ENCODE results near the gene TECTA. TPM values are rescaled to one million over a fixed set of nuclear protein-coding genes. Genes with fewer than 3 reads are reported as not detected.

Gene TECTA
- total RNA-seq, 1 experiment from 2014 or later: 0.37 TPM

DNA sequence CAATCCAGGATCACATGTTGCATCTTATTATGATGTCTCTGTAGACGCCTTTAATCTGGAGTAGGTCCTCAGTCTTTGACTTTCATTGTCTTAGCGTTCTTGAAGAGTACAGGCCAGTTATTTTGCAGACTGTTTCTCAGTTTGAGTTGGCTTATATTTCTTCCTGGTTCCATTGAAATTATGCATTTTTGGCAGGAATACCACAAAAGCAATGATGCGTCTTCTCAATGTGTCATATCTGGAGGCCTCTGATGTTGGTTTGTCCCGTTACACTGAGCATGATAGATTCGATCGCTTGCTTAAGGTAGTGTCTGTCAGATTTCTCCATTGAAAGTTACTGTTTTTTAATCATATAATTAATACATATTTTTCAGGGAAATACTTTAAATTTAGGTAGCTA is 30.6 kb downstream of the TECTA start (continued):
- TF ChIP-seq, protein P1, sequence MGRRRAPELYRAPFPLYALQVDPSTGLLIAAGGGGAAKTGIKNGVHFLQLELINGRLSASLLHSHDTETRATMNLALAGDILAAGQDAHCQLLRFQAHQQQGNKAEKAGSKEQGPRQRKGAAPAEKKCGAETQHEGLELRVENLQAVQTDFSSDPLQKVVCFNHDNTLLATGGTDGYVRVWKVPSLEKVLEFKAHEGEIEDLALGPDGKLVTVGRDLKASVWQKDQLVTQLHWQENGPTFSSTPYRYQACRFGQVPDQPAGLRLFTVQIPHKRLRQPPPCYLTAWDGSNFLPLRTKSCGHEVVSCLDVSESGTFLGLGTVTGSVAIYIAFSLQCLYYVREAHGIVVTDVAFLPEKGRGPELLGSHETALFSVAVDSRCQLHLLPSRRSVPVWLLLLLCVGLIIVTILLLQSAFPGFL (CRISPR knock-in tag; IDR thresholded peaks at IDR 0.05; ENCODE audit: borderline replicate concordance): no peak
- TF ChIP-seq NFYB (CRISPR knock-in tag; conservative IDR thresholded peaks at IDR 0.05; ENCODE audit: low read depth) (no peak), PRRX2 (CRISPR knock-in tag; IDR thresholded peaks at IDR 0.05) (no peak), NFE2L1 (CRISPR knock-in tag; IDR thresholded peaks at IDR 0.05) (no peak), GTF2I (CRISPR knock-in tag; conservative IDR thresholded peaks at IDR 0.05) (no peak)

DNA sequence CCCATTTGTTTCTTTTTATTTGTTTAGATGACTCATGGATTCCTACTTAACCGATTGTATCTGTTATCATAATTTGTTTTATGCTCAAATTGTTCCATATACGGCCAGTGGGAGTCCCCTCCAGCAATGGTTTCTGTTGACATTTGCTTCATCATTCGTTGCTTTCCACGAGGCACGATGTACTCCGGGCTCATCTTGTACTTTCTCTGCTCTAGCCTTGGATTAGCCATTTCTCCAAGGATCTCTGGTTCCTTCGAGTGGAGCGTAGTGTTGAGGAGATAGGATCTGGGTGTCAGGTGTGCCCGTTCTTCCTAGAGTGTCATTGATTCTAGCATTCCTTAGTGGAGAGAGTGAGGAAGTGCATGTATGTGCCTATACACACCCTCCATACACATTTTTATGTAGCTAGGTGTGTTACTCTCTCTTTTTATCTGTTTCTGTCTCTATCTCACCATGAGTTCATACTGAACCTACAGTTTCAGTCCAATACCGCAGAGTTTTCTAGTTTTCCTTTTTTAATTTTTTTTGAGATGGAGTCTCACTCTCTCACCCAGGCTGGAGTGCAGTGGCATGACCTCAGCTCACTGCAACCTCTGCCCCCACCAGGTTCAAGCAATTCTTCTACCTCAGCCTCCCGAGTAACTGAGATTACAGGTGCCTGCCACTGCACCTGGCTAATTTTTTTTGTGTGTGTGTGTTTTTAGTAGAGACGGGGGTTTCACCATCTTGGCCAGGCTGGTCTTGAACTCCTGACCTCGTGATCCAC is 31.4 kb downstream of the TECTA start:
- Mint-ChIP-seq H3K4me3 (no peak overlapping the region), H3K36me3 (no peaks in the 10 kb centered on the region), H3K27me3 (ENCODE audit: low read depth) (no peaks in the 10 kb centered on the region), H3K27ac (no peak overlapping the region), H3K9me3 (no peaks in the 10 kb centered on the region), H3K4me1 (no peaks in the 10 kb centered on the region)
- POLR2A ChIA-PET: no interaction called here
- DNase-seq (ENCODE audit: low spot score): no peak
- TF ChIP-seq FOXP1 (CRISPR knock-in tag; IDR thresholded peaks at IDR 0.05; ENCODE audit: borderline replicate concordance) (no peak), ELF4 (CRISPR knock-in tag; IDR thresholded peaks at IDR 0.05; ENCODE audit: low read depth) (no peak), ETV6 (CRISPR knock-in tag; IDR thresholded peaks at IDR 0.05) (no peak)
- TF ChIP-seq, protein P2, sequence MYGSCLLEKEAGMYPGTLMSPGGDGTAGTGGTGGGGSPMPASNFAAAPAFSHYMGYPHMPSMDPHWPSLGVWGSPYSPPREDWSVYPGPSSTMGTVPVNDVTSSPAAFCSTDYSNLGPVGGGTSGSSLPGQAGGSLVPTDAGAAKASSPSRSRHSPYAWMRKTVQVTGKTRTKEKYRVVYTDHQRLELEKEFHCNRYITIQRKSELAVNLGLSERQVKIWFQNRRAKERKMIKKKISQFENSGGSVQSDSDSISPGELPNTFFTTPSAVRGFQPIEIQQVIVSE (CRISPR knock-in tag; IDR thresholded peaks at IDR 0.05; ENCODE audit: borderline replicate concordance): no peak
- TF ChIP-seq, protein P3, sequence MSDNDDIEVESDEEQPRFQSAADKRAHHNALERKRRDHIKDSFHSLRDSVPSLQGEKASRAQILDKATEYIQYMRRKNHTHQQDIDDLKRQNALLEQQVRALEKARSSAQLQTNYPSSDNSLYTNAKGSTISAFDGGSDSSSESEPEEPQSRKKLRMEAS (CRISPR knock-in tag; IDR thresholded peaks at IDR 0.05): no peak
- TF ChIP-seq, protein P4, sequence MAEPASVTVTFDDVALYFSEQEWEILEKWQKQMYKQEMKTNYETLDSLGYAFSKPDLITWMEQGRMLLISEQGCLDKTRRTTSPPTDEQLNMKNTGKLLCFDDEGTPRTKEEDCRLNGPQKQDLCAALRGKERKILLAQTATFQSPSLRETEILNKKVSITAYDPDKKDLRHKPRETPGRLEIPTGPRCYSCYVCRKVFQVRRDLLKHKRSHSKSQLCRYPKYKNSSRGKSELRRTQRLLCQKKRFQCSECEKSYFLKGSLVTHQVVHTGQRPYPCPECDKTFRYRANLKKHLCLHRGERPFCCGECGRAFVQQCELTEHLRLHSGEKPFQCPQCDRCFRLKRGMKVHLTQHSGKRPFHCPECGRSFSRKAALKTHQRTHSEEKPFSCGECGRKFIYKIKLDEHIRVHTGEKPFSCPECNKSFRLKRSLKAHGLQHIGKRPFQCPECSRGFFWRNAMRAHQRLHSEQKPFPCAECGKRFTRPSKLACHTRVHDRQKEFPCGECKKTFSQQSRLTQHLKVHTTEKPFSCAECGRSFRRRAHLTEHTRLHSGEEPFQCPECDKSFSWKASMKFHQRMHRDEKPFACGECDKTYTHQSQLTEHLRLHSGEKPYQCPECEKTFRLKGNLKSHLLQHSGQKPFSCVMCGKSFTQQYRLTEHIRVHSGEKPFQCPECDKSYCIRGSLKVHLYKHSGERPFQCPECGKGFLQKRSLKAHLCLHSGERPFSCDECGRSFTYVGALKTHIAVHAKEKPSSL (CRISPR knock-in tag; conservative IDR thresholded peaks at IDR 0.05): no peak
- CTCF ChIA-PET: interaction anchor here (0.6 to 1.3 kb wide), 2 partner anchors 14 to 62 kb away, joined by 4 to 5 read pairs; no protein-coding TSS in a partner anchor
- peak; percentile 64 for ATAC-seq

DNA sequence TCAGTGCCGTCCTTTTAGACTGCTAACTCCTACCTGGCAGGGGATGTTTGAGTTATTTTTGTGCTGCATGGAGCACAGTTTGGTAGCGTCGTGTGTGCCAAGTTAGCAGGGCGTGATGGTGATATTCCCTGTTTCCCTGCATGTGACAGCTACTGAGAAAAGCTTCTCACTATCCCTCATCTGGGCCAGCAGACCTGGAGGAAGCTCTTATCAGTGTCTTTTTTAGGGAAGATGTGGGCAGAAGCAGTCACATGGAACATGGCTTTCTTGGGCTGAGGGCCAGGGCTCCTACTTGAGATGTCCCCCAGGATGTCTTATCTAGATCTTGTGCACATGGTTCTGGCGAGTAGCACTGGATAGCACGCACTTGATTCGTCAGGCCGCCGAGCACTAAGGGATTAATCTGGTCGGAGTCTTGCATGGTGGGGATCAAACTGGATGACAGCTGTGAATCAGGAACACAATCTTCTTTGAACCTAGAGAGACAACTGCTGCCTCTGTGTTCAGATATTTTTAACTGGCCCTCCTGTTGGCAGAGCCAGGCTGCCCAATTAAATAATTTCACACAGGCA is 33.8 kb downstream of the TECTA start:
- POLR2A ChIA-PET: no interaction called here
- CTCF ChIA-PET: interaction anchor here (1.3 kb wide), 1 partner anchor 31 kb away, joined by 6 read pairs; no protein-coding TSS in a partner anchor
- TF ChIP-seq SP1 (CRISPR knock-in tag; conservative IDR thresholded peaks at IDR 0.05) (no peak), ESRRA (CRISPR knock-in tag; IDR thresholded peaks at IDR 0.05; ENCODE audit: borderline replicate concordance) (no peak), RELA (CRISPR knock-in tag; IDR thresholded peaks at IDR 0.05; ENCODE audit: borderline replicate concordance) (no peak), ZNF232 (CRISPR knock-in tag; IDR thresholded peaks at IDR 0.05) (no peak), ZNF416 (CRISPR knock-in tag; IDR thresholded peaks at IDR 0.05) (no peak)
- TF ChIP-seq, protein P5, sequence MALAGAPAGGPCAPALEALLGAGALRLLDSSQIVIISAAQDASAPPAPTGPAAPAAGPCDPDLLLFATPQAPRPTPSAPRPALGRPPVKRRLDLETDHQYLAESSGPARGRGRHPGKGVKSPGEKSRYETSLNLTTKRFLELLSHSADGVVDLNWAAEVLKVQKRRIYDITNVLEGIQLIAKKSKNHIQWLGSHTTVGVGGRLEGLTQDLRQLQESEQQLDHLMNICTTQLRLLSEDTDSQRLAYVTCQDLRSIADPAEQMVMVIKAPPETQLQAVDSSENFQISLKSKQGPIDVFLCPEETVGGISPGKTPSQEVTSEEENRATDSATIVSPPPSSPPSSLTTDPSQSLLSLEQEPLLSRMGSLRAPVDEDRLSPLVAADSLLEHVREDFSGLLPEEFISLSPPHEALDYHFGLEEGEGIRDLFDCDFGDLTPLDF (CRISPR knock-in tag; IDR thresholded peaks at IDR 0.05): no peak
- TF ChIP-seq, protein P6, sequence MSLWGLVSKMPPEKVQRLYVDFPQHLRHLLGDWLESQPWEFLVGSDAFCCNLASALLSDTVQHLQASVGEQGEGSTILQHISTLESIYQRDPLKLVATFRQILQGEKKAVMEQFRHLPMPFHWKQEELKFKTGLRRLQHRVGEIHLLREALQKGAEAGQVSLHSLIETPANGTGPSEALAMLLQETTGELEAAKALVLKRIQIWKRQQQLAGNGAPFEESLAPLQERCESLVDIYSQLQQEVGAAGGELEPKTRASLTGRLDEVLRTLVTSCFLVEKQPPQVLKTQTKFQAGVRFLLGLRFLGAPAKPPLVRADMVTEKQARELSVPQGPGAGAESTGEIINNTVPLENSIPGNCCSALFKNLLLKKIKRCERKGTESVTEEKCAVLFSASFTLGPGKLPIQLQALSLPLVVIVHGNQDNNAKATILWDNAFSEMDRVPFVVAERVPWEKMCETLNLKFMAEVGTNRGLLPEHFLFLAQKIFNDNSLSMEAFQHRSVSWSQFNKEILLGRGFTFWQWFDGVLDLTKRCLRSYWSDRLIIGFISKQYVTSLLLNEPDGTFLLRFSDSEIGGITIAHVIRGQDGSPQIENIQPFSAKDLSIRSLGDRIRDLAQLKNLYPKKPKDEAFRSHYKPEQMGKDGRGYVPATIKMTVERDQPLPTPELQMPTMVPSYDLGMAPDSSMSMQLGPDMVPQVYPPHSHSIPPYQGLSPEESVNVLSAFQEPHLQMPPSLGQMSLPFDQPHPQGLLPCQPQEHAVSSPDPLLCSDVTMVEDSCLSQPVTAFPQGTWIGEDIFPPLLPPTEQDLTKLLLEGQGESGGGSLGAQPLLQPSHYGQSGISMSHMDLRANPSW (CRISPR knock-in tag; conservative IDR thresholded peaks at IDR 0.05; ENCODE audit: low read depth): no peak
- TF ChIP-seq, protein P4 (CRISPR knock-in tag; conservative IDR thresholded peaks at IDR 0.05): no peak
- DNase-seq (ENCODE audit: low spot score): no peak
- H3K4me1 Mint-ChIP-seq: no peaks in the 10 kb centered on the region
- ATAC-seq: no peak
- no peak overlapping the region for H3K4me3 Mint-ChIP-seq
- H3K36me3 Mint-ChIP-seq: no peaks in the 10 kb centered on the region
- H3K27me3 Mint-ChIP-seq (ENCODE audit: low read depth): no peaks in the 10 kb centered on the region
- H3K27ac Mint-ChIP-seq: no peak overlapping the region
- no peaks in the 10 kb centered on the region for H3K9me3 Mint-ChIP-seq

Measured in WTC11 (cell line).